Epithelial cell of esophagus (primary cell): Measurements from ENCODE around the gene TMUB2.
A peak's percentile ranks its signal among the peaks of the same experiment; 100 is the strongest.

Experiments
- DNase-seq: peaks from one replicate; pipeline ENCODE4 v3.0.0; 2010; ENCODE audit warnings: low read depth
- H3K4me3 ChIP-seq: 2 replicates; pipeline ENCODE4 v1.5.1; 2011; ENCODE audit warnings: mild to moderate bottlenecking, low read length, control low read depth
- CTCF ChIP-seq: IDR thresholded peaks from 2 replicates; pipeline ENCODE4 v1.5.1; 2011; ENCODE audit warnings: low read depth, mild to moderate bottlenecking, low read length, control low read depth, inconsistent platforms; ENCODE audit not compliant: insufficient read depth; ENCODE audit errors: missing control alignments

TMUB2 gene

GRCh38 chr17:44197980-44198720 is 11.4 kb downstream of the TMUB2 start:
- TF ChIP-seq CTCF = peak; percentile 10
- peak; percentile 49 for DNase-seq

GRCh38 chr17:44198721-44199552 is 12.2 kb downstream of the TMUB2 start:
- DNase-seq = peak; percentile 53
- TF ChIP-seq CTCF = no peak
- H3K4me3 ChIP-seq = peak overlapping the region; percentile 80

More at GRCh38 chr17:44197980-44198720, 11.4 kb downstream of the TMUB2 start:
- peak overlapping the region; percentile 80 for H3K4me3 ChIP-seq

- peak within 1 kb of the TSS; percentile 80 for H3K4me3 ChIP-seq
- TF ChIP-seq CTCF = no peak
- peak; percentile 99 for DNase-seq
These were observed 13.0 kb downstream of the TMUB2 start, which contains the start of gene ATXN7L3 for GRCh38 chr17:44199553-44200477. Gene ATXN7L3 (minus strand): TSS chr17:44199884. CDS start chr17:44198070, 1,814 bp downstream.

- H3K4me3 ChIP-seq = peak overlapping the region; percentile 56
- TF ChIP-seq CTCF = no peak
- no peak for DNase-seq
These were observed 13.8 kb downstream of the TMUB2 start for GRCh38 chr17:44200478-44201155.

GRCh38 chr17:44202756-44203155 is 16.0 kb downstream of the TMUB2 start:
- TF ChIP-seq CTCF = no peak
- DNase-seq = no peak
- no peak overlapping the region for H3K4me3 ChIP-seq

- peak; percentile 75 for TF ChIP-seq CTCF
- H3K4me3 ChIP-seq = no peak overlapping the region
- DNase-seq = peak; percentile 37
These were observed 17.1 kb downstream of the TMUB2 start for GRCh38 chr17:44203731-44204440.
